Measurements from ENCODE around the gene CHCHD1. TPM values are rescaled to one million over a fixed set of nuclear protein-coding genes. Genes with fewer than 3 reads are reported as not detected.
A peak's percentile ranks its signal among the peaks of the same experiment; 100 is the strongest.

The CHCHD1 gene
- total RNA-seq, 1 experiment from 2014 or later: 44.1 TPM

DNA sequence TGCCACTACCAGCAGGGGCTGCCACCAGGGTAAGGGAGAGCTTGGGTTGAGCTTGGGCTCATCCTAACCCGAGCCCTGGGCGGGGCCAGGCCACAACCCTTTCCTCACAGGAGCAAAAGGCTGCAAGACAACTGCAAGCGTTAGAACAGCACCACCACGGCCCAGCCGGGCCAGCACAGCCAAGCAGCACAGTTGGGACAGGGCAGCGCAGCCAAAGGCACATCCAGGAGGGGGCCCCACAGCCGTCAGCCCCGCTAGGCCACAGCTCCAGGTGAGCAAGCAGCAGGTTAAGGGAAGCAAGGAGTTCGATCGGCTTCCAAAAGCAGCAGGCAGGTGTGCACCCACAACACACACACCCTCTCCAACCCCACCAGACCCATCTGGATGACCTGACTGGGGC, 36.6 kb downstream of the CHCHD1 start:
- no peak for DNase-seq
- Mint-ChIP-seq H3K36me3 (ENCODE audit: insufficient read depth, unreplicated experiment) (peaks cover 43% of the 10 kb centered on the region), H3K4me1 (ENCODE audit: low read depth, unreplicated experiment) (no peaks in the 10 kb centered on the region), H3K4me3 (ENCODE audit: low read depth, unreplicated experiment) (no peak overlapping the region), H3K27me3 (ENCODE audit: unreplicated experiment) (no peaks in the 10 kb centered on the region), H3K27ac (ENCODE audit: unreplicated experiment) (no peak overlapping the region), H3K9me3 (ENCODE audit: low read depth, unreplicated experiment) (no peaks in the 10 kb centered on the region)
- no TSS peak for BruUV-seq (replicated peaks)
- intact Hi-C loops (cut with micrococcal nuclease; ENCODE audit: unreplicated experiment): no loop called here
- TF ChIP-seq CTCF (IDR thresholded peaks at IDR 0.05; ENCODE audit: unreplicated experiment): no peak
- CTCF ChIA-PET: no interaction called here

DNA sequence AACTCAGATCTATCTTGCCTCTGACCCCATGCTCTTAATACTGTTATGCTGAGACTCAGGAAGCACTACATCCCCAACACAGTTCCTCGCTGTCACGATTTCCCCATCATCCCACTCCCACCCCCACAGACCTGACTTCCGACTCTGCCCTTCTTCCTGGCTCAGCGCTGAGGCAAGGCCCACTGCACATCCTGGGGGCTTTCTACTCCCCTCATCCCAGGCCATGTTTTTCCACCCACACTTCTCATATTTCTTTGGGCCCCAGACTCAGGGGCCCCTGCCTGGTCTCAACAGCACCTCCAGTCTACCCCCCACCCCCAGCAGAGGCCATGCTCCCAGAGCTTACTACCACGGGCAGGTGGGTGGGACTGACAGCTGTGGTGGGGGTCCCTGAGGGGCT, 37.2 kb downstream of the CHCHD1 start:
- intact Hi-C loops (cut with micrococcal nuclease; ENCODE audit: unreplicated experiment): no loop called here

GRCh38 chr10:73819513-73820093, 37.8 kb downstream of the CHCHD1 start:
- no TSS peak for BruUV-seq (replicated peaks)
- intact Hi-C loops (cut with micrococcal nuclease; ENCODE audit: unreplicated experiment): no loop called here
- Mint-ChIP-seq H3K27ac (ENCODE audit: unreplicated experiment) (no peak overlapping the region), H3K4me3 (ENCODE audit: low read depth, unreplicated experiment) (no peak overlapping the region), H3K36me3 (ENCODE audit: insufficient read depth, unreplicated experiment) (peaks cover 38% of the 10 kb centered on the region), H3K9me3 (ENCODE audit: low read depth, unreplicated experiment) (no peaks in the 10 kb centered on the region), H3K27me3 (ENCODE audit: unreplicated experiment) (no peaks in the 10 kb centered on the region), H3K4me1 (ENCODE audit: low read depth, unreplicated experiment) (no peaks in the 10 kb centered on the region)
- TF ChIP-seq CTCF (IDR thresholded peaks at IDR 0.05; ENCODE audit: unreplicated experiment): no peak
- CTCF ChIA-PET: no interaction called here
- peak; percentile 48 for DNase-seq

More for the DNA sequence above, 37.2 kb downstream of the CHCHD1 start:
- BruUV-seq (replicated peaks): no TSS peak
- no peak overlapping the region for H3K27ac Mint-ChIP-seq (ENCODE audit: unreplicated experiment)
- H3K4me1 Mint-ChIP-seq (ENCODE audit: low read depth, unreplicated experiment): no peaks in the 10 kb centered on the region
- TF ChIP-seq CTCF (IDR thresholded peaks at IDR 0.05; ENCODE audit: unreplicated experiment): no peak
- CTCF ChIA-PET: no interaction called here
- no peaks in the 10 kb centered on the region for H3K9me3 Mint-ChIP-seq (ENCODE audit: low read depth, unreplicated experiment)
- H3K36me3 Mint-ChIP-seq (ENCODE audit: insufficient read depth, unreplicated experiment): peaks cover 39% of the 10 kb centered on the region
- no peak overlapping the region for H3K4me3 Mint-ChIP-seq (ENCODE audit: low read depth, unreplicated experiment)
- H3K27me3 Mint-ChIP-seq (ENCODE audit: unreplicated experiment): no peaks in the 10 kb centered on the region
- no peak for DNase-seq

GRCh38 chr10:73823391-73823790, 41.5 kb downstream of the CHCHD1 start:
- intact Hi-C loops (cut with micrococcal nuclease; ENCODE audit: unreplicated experiment): no loop called here
- no peaks in the 10 kb centered on the region for H3K4me1 Mint-ChIP-seq (ENCODE audit: low read depth, unreplicated experiment)
- H3K36me3 Mint-ChIP-seq (ENCODE audit: insufficient read depth, unreplicated experiment): peaks cover 24% of the 10 kb centered on the region
- no TSS peak for BruUV-seq (replicated peaks)
- H3K4me3 Mint-ChIP-seq (ENCODE audit: low read depth, unreplicated experiment): no peak overlapping the region
- CTCF ChIA-PET: no interaction called here
- H3K27me3 Mint-ChIP-seq (ENCODE audit: unreplicated experiment): no peaks in the 10 kb centered on the region
- no peak for TF ChIP-seq CTCF (IDR thresholded peaks at IDR 0.05; ENCODE audit: unreplicated experiment)
- no peak for DNase-seq
- no peak overlapping the region for H3K27ac Mint-ChIP-seq (ENCODE audit: unreplicated experiment)
- H3K9me3 Mint-ChIP-seq (ENCODE audit: low read depth, unreplicated experiment): no peaks in the 10 kb centered on the region
